ENCODE results near the gene GRIK1. TPM values are rescaled to one million over a fixed set of nuclear protein-coding genes. Genes with fewer than 3 reads are reported as not detected.

GRIK1 gene
- polyA plus RNA-seq, 1 donor from 2014 or later, result 8.7 TPM

GRCh38 chr21:29885491-29885890, 54.3 kb downstream of the GRIK1 start:
- Histone ChIP-seq H3K4me3 (ENCODE audit: low read length) (no peak overlapping the region), H2AFZ (ENCODE audit: low read depth, low read length) (no peak overlapping the region), H3K27ac (ENCODE audit: low read length) (no peak overlapping the region), H3K9me3 (ENCODE audit: low read length) (no peaks in the 10 kb centered on the region), H3K9me2 (ENCODE audit: insufficient read depth, low read length) (no peaks in the 10 kb centered on the region), H4K20me1 (ENCODE audit: insufficient read depth) (no peaks in the 10 kb centered on the region), H3K79me2 (replicated peaks; ENCODE audit: insufficient read depth, low read length) (no peaks in the 10 kb centered on the region), H3K27me3 (ENCODE audit: insufficient read depth, low read depth, low read length) (no peaks in the 10 kb centered on the region), H3K36me3 (ENCODE audit: insufficient read depth, low read length) (no peaks in the 10 kb centered on the region), H3F3A (ENCODE audit: insufficient read depth, low read length, poor library complexity, severe bottlenecking) (no peaks in the 10 kb centered on the region), H3K9ac (ENCODE audit: low read length) (no peak overlapping the region), H3K4me2 (ENCODE audit: low read length) (peak overlapping the region; percentile 1)
- TF ChIP-seq POLR2AphosphoS5 (IDR thresholded peaks at IDR 0.05) (peak; percentile 97), TAF1 (IDR thresholded peaks at IDR 0.05; ENCODE audit: low read depth) (no peak), EP300 (conservative IDR thresholded peaks at IDR 0.05; ENCODE audit: poor library complexity, severe bottlenecking) (peak; percentile 99), REST (IDR thresholded peaks at IDR 0.05; ENCODE audit: borderline replicate concordance) (peak; percentile 50)

- H3K36me3 ChIP-seq (ENCODE audit: insufficient read depth, low read length), result no peaks in the 10 kb centered on the region
- H3K27ac ChIP-seq (ENCODE audit: low read length), result no peak overlapping the region
- no peaks in the 10 kb centered on the region for H3K79me2 ChIP-seq (replicated peaks; ENCODE audit: insufficient read depth, low read length)
- H3K9ac ChIP-seq (ENCODE audit: low read length), result no peak overlapping the region
- no peaks in the 10 kb centered on the region for H3F3A ChIP-seq (ENCODE audit: insufficient read depth, low read length, poor library complexity, severe bottlenecking)
- H3K27me3 ChIP-seq (ENCODE audit: insufficient read depth, low read depth, low read length), result no peaks in the 10 kb centered on the region
- TF ChIP-seq REST (IDR thresholded peaks at IDR 0.05; ENCODE audit: borderline replicate concordance), result no peak
- TF ChIP-seq POLR2AphosphoS5 (IDR thresholded peaks at IDR 0.05), result no peak
- no peak for TF ChIP-seq EP300 (conservative IDR thresholded peaks at IDR 0.05; ENCODE audit: poor library complexity, severe bottlenecking)
- TF ChIP-seq SMC3 (conservative IDR thresholded peaks at IDR 0.05; ENCODE audit: poor library complexity), result no peak
- no peak for TF ChIP-seq CTCF (IDR thresholded peaks at IDR 0.05; ENCODE audit: poor library complexity, severe bottlenecking)
- H3K9me2 ChIP-seq (ENCODE audit: insufficient read depth, low read length), result no peaks in the 10 kb centered on the region
- no peaks in the 10 kb centered on the region for H4K20me1 ChIP-seq (ENCODE audit: insufficient read depth)
- no peak overlapping the region for H2AFZ ChIP-seq (ENCODE audit: low read depth, low read length)
- H3K4me2 ChIP-seq (ENCODE audit: low read length), result no peak overlapping the region
- no peaks in the 10 kb centered on the region for H3K9me3 ChIP-seq (ENCODE audit: low read length)
- H3K4me3 ChIP-seq (ENCODE audit: low read length), result no peak overlapping the region
Measured at GRCh38 chr21:29875873-29876272, 63.9 kb downstream of the GRIK1 start.
